ENCODE results near the gene LRRC2. TPM values are rescaled to one million over a fixed set of nuclear protein-coding genes. Genes with fewer than 3 reads are reported as not detected.

LRRC2 gene
- total and polyA plus RNA-seq, 9 of the 15 experiments (the other 6 are each of a cell fraction or from before 2014, with no cell fraction given) = 0.01 to 0.04 (median 0.03) TPM; not detected in 5

- intact Hi-C loops (cut with micrococcal nuclease) (no loop called here), in situ Hi-C loops (cut with MboI) (no loop called here)
- no peaks in the 10 kb centered on the region for H3K36me3 ChIP-seq (ENCODE audit: control insufficient read depth, insufficient read depth, low read length)
- no peak overlapping the region for H3K4me3 ChIP-seq
- no peaks in the 10 kb centered on the region for H3K4me1 ChIP-seq (replicated peaks in 1 of 2; ENCODE audit: control insufficient read depth in 2 of 2, insufficient read depth in 2 of 2, low read length in 2 of 2)
- no peaks in the 10 kb centered on the region for H3K79me2 ChIP-seq (ENCODE audit: control insufficient read depth, insufficient read depth, low read length)
- no peak overlapping the region for H3K9ac ChIP-seq (ENCODE audit: insufficient read depth in 1 of 2, low read depth in 2 of 2, low read length in 2 of 2)
- FAIRE-seq (no peak), DNase-seq (ENCODE audit: extremely low read depth in 1 of 4, low spot score in 3 of 4) (no peak), ATAC-seq (no peak)
- H2AFZ ChIP-seq (ENCODE audit: low read depth, low read length) = no peak overlapping the region
- no peaks in the 10 kb centered on the region for H3K9me3 ChIP-seq (replicated peaks; ENCODE audit: control insufficient read depth, insufficient read depth, low read depth, low read length)
- CTCF ChIA-PET (ENCODE audit: low intra/inter-chr PET ratio) = interaction anchor here (0.6 kb wide), 1 partner anchor 510 kb away, joined by 3 read pairs; no protein-coding TSS in a partner anchor
- no peaks in the 10 kb centered on the region for H3K9me1 ChIP-seq (ENCODE audit: control insufficient read depth, insufficient read depth, low read length)
- WGBS (ENCODE audit: insufficient coverage, low coverage, missing lambda C conversion rate) = 0% methylated on average over 4 of the region's 4 CpGs
- peaks cover 4% of the 10 kb centered on the region; the same call in 1 of the 2 replicates for H4K20me1 ChIP-seq (replicated peaks; ENCODE audit: control insufficient read depth, insufficient read depth, low read length)
- peaks cover 23 to 34% of the 10 kb centered on the region in 2 experiments for H3K27me3 ChIP-seq (ENCODE audit: control insufficient read depth in 2 of 2, insufficient read depth in 2 of 2, low read length in 2 of 2)
- BruUV-seq (replicated peaks) = no TSS peak
- POLR2A ChIA-PET = no interaction called here
- no peak overlapping the region for H3K4me2 ChIP-seq (ENCODE audit: insufficient read depth, low read length)
- no peak overlapping the region; the same call in 2 of the 3 replicates for H3K27ac ChIP-seq (ENCODE audit: extremely low read depth, low read depth, low read length)
- TF ChIP-seq SMARCC2 (IDR thresholded peaks at IDR 0.05; ENCODE audit: low read depth) (no peak), ESRRA (IDR thresholded peaks at IDR 0.05; ENCODE audit: borderline replicate concordance, low read depth) (no peak), TAF9B (IDR thresholded peaks at IDR 0.05; ENCODE audit: partially characterized antibody) (no peak), RBM25 (IDR thresholded peaks at IDR 0.05; ENCODE audit: low read depth, low read length, severe bottlenecking) (peak; percentile 97), RFX7 (CRISPR knock-in tag; IDR thresholded peaks at IDR 0.05) (no peak), PTBP1 (IDR thresholded peaks at IDR 0.05; ENCODE audit: low read depth, low read length) (peak; percentile 81; the same call in 1 of the 2 replicates), BCOR (IDR thresholded peaks at IDR 0.05) (peak; percentile 72; the same call in 1 of the 2 replicates), STAT5B (CRISPR knock-in tag; IDR thresholded peaks at IDR 0.05) (no peak), TARDBP (IDR thresholded peaks at IDR 0.05) (no peak), MCM5 (IDR thresholded peaks at IDR 0.05; ENCODE audit: low read depth) (no peak), NFYB (IDR thresholded peaks at IDR 0.05; ENCODE audit: extremely low read depth, insufficient read length) (no peak), ZNF445 (CRISPR knock-in tag; IDR thresholded peaks at IDR 0.05; ENCODE audit: low read depth) (no peak), HLTF (IDR thresholded peaks at IDR 0.05) (no peak), ARHGAP35 (IDR thresholded peaks at IDR 0.05; ENCODE audit: partially characterized antibody) (no peak), MITF (IDR thresholded peaks at IDR 0.05) (no peak), NFRKB (IDR thresholded peaks at IDR 0.05; ENCODE audit: low read depth) (no peak), ZNF316 (IDR thresholded peaks at IDR 0.05) (no peak), PHF20 (IDR thresholded peaks at IDR 0.05; ENCODE audit: partially characterized antibody) (no peak), ZNF354B (CRISPR knock-in tag; IDR thresholded peaks at IDR 0.05) (no peak), SMARCA5 (IDR thresholded peaks at IDR 0.05) (peak; percentile 69; the same call in 1 of the 2 replicates), POLR2AphosphoS2 (IDR thresholded peaks at IDR 0.05; ENCODE audit: low read length) (no peak), SLC30A9 (CRISPR knock-in tag; IDR thresholded peaks at IDR 0.05) (no peak), MCM3 (IDR thresholded peaks at IDR 0.05) (no peak), MIER1 (IDR thresholded peaks at IDR 0.05; ENCODE audit: low read depth) (peak; percentile 70; the same call in 1 of the 2 replicates), ETV6 (IDR thresholded peaks at IDR 0.05; ENCODE audit: borderline replicate concordance in 1 of 2, low read depth in 2 of 2, low read length in 1 of 2) (no peak), ETV6 (CRISPR knock-in tag; IDR thresholded peaks at IDR 0.05; ENCODE audit: borderline replicate concordance) (no peak), MNT (conservative IDR thresholded peaks at IDR 0.05) (no peak)
Measured at GRCh38 chr3:46594723-46595122, 28.6 kb upstream of the LRRC2 start.
